Measurements from ENCODE around the gene AQR. TPM values are rescaled to one million over a fixed set of nuclear protein-coding genes. Genes with fewer than 3 reads are reported as not detected.
A peak's percentile ranks its signal among the peaks of the same experiment; 100 is the strongest.

Gene AQR
- total and polyA plus RNA-seq, 2 of the 4 experiments (the other 2 are of a cell fraction): 17.9 to 29.6 TPM

- ChIA-PET CTCF (no interaction called here), POLR2A (ENCODE audit: unreplicated experiment) (no interaction called here)
- no peak overlapping the region for H2BK20ac ChIP-seq (ENCODE audit: low read depth, low read length)
- no peak overlapping the region for H3K9ac ChIP-seq (ENCODE audit: low read depth, low read length)
- H4K20me1 ChIP-seq (ENCODE audit: insufficient read depth, low read length): no peaks in the 10 kb centered on the region
- H3K36me3 ChIP-seq (ENCODE audit: control insufficient read depth, insufficient read depth, low read length): no peaks in the 10 kb centered on the region
- no peak overlapping the region for H3K18ac ChIP-seq (ENCODE audit: low read depth, low read length)
- H2AFZ ChIP-seq (replicated peaks; ENCODE audit: low read length, poor library complexity): no peak overlapping the region
- 100% methylated on average over 1 of the region's 4 CpGs; no CpG with 5 or more reads in 1 of the 2 experiments for WGBS, 2 experiments (ENCODE audit: extremely low coverage in 2 of 2, insufficient read length in 1 of 2)
- no peak overlapping the region for H3K4me2 ChIP-seq (ENCODE audit: low read depth, low read length)
- dilution Hi-C loops (cut with HindIII; ENCODE audit: low sequenced_read_pairs, unreplicated experiment): no loop called here
- H3K4ac ChIP-seq (ENCODE audit: low read depth, low read length): no peak overlapping the region
- no peak overlapping the region for H3K27ac ChIP-seq (ENCODE audit: insufficient read depth, low read length)
- no peaks in the 10 kb centered on the region for H3K4me1 ChIP-seq (ENCODE audit: control insufficient read depth, insufficient read depth, low read length)
- no peak overlapping the region for H2AK9ac ChIP-seq (replicated peaks; ENCODE audit: low read depth, low read length, poor library complexity)
- no peak overlapping the region for H4K8ac ChIP-seq (ENCODE audit: low read depth in 2 of 2, low read length in 2 of 2)
- no peaks in the 10 kb centered on the region for H3K9me3 ChIP-seq (ENCODE audit: control insufficient read depth, insufficient read depth, low read length)
- H2AK5ac ChIP-seq (ENCODE audit: low read depth, low read length): no peak overlapping the region
- in situ Hi-C loops (cut with MboI; ENCODE audit: low sequenced_read_pairs): no loop called here
- no peak overlapping the region for H4K91ac ChIP-seq (ENCODE audit: insufficient read depth, low read depth, low read length)
- H3K27me3 ChIP-seq (ENCODE audit: control insufficient read depth, insufficient read depth, low read length): no peaks in the 10 kb centered on the region; the same call in 1 of the 2 replicates
- no peak overlapping the region for H3K23ac ChIP-seq (ENCODE audit: low read depth, low read length)
- no peak overlapping the region for H3K4me3 ChIP-seq (ENCODE audit: insufficient read depth, low read depth, low read length)
- no peak overlapping the region for H3K56ac ChIP-seq (ENCODE audit: extremely low read depth, insufficient read depth, low read length)
- BruUV-seq (replicated peaks): no TSS peak
- H3K14ac ChIP-seq (replicated peaks; ENCODE audit: low read depth, low read length): no peak overlapping the region
- intact Hi-C loops (cut with micrococcal nuclease): no loop called here
- H4K5ac ChIP-seq (ENCODE audit: low read depth, low read length): no peak overlapping the region
- no peak overlapping the region for H2BK15ac ChIP-seq (ENCODE audit: low read depth, low read length)
- H3K9me1 ChIP-seq (ENCODE audit: insufficient read depth, low read length): no peaks in the 10 kb centered on the region
- no peaks in the 10 kb centered on the region for H3K79me1 ChIP-seq (ENCODE audit: low read depth in 1 of 2, low read length in 2 of 2)
- DNase-seq (peak; percentile 39), ATAC-seq (ENCODE audit: low read depth) (no peak)
- no peak overlapping the region for H2BK120ac ChIP-seq (ENCODE audit: low read depth, low read length)
- H2BK5ac ChIP-seq (ENCODE audit: low read depth, low read length, poor library complexity, severe bottlenecking): no peak overlapping the region
- no peak for TF ChIP-seq RCOR1 (IDR thresholded peaks at IDR 0.05; ENCODE audit: insufficient replicate concordance, low read length)
Measured at GRCh38 chr15:35013370-35013769, 43.8 kb upstream of the AQR start.

Measured in IMR-90 (cell line).